ENCODE results near the gene GJA9.

The GJA9 gene

GRCh38 chr1:38829368-38829767, 52.0 kb downstream of the GJA9 start:
- no peak for DNase-seq

GRCh38 chr1:38827318-38827717, 54.1 kb downstream of the GJA9 start:
- DNase-seq, result no peak

GRCh38 chr1:38826886-38827285, 54.5 kb downstream of the GJA9 start:
- DNase-seq, result no peak

GRCh38 chr1:38826262-38826661, 55.1 kb downstream of the GJA9 start:
- DNase-seq, result no peak
